Gastroesophageal sphincter (tissue), 3 donors: Measurements from ENCODE around the gene DRGX.

Experiments
- EP300 ChIP-seq: sonication (generic); formaldehyde crosslinking; IDR thresholded peaks from one replicate; pipeline ENCODE4 v1.6.1; 2017; ENCODE audit warnings: antibody characterized with exemption, mild to moderate bottlenecking
- POLR2A ChIP-seq, 2 donors: fragments of 450-650 bp; IDR thresholded peaks; one replicate each; pipeline ENCODE4 v1.6.1; 2017; ENCODE audit warnings: antibody characterized with exemption in 2 of 2, mild to moderate bottlenecking in 2 of 2, moderate library complexity in 1 of 2
- TF ChIP-seq, protein P1 (sequence below), 4 experiments: fragments of 200-600 bp in 2 of 4; fragments of 450-650 bp in 2 of 4; sonication (generic) in 1 of 4; IDR thresholded peaks; one replicate each; pipeline ENCODE4 v1.5.1; 2017 to 2019; ENCODE audit warnings: antibody characterized with exemption in 4 of 4, mild to moderate bottlenecking in 2 of 4, moderate library complexity in 2 of 4

DNA sequence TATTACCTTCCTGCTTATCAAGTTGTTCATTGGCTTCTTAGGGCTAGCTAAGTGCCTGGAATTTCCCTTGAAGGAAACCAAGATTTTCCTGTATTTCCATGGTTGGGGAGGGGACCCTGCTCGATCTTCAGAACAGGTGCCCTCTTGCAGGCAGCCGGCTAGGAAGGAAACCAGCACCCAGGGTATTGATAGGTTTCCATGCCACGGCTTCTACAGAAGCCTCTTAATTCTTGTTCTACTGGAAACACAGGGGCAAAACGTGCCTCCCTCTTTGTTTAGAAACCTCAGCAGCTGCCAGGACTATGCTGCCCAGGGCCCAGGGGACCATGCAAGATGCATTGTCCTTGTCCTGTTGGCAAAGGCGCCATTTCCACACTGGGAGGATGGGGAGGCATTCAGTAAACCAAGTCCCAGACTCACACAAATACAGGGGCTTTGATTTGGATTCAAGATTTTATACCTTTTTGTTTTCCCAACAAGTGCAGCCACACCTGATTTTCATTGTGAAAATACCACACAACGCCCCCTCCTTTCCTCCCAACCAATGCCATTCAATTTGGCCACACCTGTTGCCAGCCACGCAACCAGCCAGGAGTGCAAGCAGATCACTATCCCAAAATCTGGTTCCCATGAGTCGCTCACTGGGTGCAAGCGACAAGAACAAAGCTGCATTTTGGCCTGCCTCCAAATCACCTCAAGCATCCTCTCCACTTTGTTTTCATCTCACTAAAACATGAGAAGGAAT is 67.3 kb downstream of the DRGX start:
- TF ChIP-seq, protein P1, sequence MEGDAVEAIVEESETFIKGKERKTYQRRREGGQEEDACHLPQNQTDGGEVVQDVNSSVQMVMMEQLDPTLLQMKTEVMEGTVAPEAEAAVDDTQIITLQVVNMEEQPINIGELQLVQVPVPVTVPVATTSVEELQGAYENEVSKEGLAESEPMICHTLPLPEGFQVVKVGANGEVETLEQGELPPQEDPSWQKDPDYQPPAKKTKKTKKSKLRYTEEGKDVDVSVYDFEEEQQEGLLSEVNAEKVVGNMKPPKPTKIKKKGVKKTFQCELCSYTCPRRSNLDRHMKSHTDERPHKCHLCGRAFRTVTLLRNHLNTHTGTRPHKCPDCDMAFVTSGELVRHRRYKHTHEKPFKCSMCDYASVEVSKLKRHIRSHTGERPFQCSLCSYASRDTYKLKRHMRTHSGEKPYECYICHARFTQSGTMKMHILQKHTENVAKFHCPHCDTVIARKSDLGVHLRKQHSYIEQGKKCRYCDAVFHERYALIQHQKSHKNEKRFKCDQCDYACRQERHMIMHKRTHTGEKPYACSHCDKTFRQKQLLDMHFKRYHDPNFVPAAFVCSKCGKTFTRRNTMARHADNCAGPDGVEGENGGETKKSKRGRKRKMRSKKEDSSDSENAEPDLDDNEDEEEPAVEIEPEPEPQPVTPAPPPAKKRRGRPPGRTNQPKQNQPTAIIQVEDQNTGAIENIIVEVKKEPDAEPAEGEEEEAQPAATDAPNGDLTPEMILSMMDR (IDR thresholded peaks at IDR 0.05): no peak
- no peak for TF ChIP-seq POLR2A (IDR thresholded peaks at IDR 0.05)
- TF ChIP-seq EP300: no peak
